Measurements from ENCODE around the gene FARP2.

FARP2 gene

GRCh38 chr2:241483305-241483704 is 127.2 kb downstream of the FARP2 start:
- TF ChIP-seq ZNF274 (IDR thresholded peaks at IDR 0.05; ENCODE audit: low read depth, low read length), result no peak
- H3K9ac ChIP-seq (ENCODE audit: insufficient read length, low read depth), result no peak overlapping the region
- no peak for DNase-seq (ENCODE audit: low read depth, low spot score)
- H3K9me3 ChIP-seq (ENCODE audit: insufficient read depth, low read length), result no peaks in the 10 kb centered on the region
- H3K4me1 ChIP-seq (ENCODE audit: insufficient read depth, insufficient read length), result peaks cover 2% of the 10 kb centered on the region
- H3K27me3 ChIP-seq (ENCODE audit: insufficient read depth, insufficient read length), result no peaks in the 10 kb centered on the region
- no peak overlapping the region for H3K4me3 ChIP-seq (ENCODE audit: insufficient read length, low read depth)
- peaks cover 5% of the 10 kb centered on the region for H3K36me3 ChIP-seq (ENCODE audit: insufficient read depth, insufficient read length, low read length)

- no peaks in the 10 kb centered on the region for H3K9me3 ChIP-seq (ENCODE audit: insufficient read depth, low read length)
- peaks cover 11% of the 10 kb centered on the region for H3K36me3 ChIP-seq (ENCODE audit: insufficient read depth, insufficient read length, low read length)
- TF ChIP-seq ZNF274 (IDR thresholded peaks at IDR 0.05; ENCODE audit: low read depth, low read length), result no peak
- TF ChIP-seq YY1 (IDR thresholded peaks at IDR 0.05; ENCODE audit: insufficient read depth, insufficient read length), result no peak
- TF ChIP-seq SUZ12 (IDR thresholded peaks at IDR 0.05; ENCODE audit: extremely low read depth, insufficient read depth, insufficient read length), result no peak
- H3K27me3 ChIP-seq (ENCODE audit: insufficient read depth, insufficient read length), result no peaks in the 10 kb centered on the region
- peaks cover 2% of the 10 kb centered on the region for H3K4me1 ChIP-seq (ENCODE audit: insufficient read depth, insufficient read length)
- H3K4me3 ChIP-seq (ENCODE audit: insufficient read length, low read depth), result no peak overlapping the region
- H3K9ac ChIP-seq (ENCODE audit: insufficient read length, low read depth), result no peak overlapping the region
- no peak for DNase-seq (ENCODE audit: low read depth, low spot score)
Observed at GRCh38 chr2:241485172-241485911, 129.3 kb downstream of the FARP2 start.

- H3K4me3 ChIP-seq (ENCODE audit: insufficient read length, low read depth), result no peak overlapping the region
- no peaks in the 10 kb centered on the region for H3K27me3 ChIP-seq (ENCODE audit: insufficient read depth, insufficient read length)
- H3K36me3 ChIP-seq (ENCODE audit: insufficient read depth, insufficient read length, low read length), result peaks cover 41% of the 10 kb centered on the region
- H3K9me3 ChIP-seq (ENCODE audit: insufficient read depth, low read length), result no peaks in the 10 kb centered on the region
- H3K9ac ChIP-seq (ENCODE audit: insufficient read length, low read depth), result no peak overlapping the region
- peaks cover 4% of the 10 kb centered on the region for H3K4me1 ChIP-seq (ENCODE audit: insufficient read depth, insufficient read length)
- no peak for DNase-seq (ENCODE audit: low read depth, low spot score)
- TF ChIP-seq YY1 (IDR thresholded peaks at IDR 0.05; ENCODE audit: insufficient read depth, insufficient read length) (no peak), SUZ12 (IDR thresholded peaks at IDR 0.05; ENCODE audit: extremely low read depth, insufficient read depth, insufficient read length) (no peak)
Observed at GRCh38 chr2:241489088-241489487, 133.0 kb downstream of the FARP2 start.

- Histone ChIP-seq H3K4me3 (ENCODE audit: insufficient read length, low read depth) (no peak overlapping the region), H3K9me3 (ENCODE audit: insufficient read depth, low read length) (no peaks in the 10 kb centered on the region), H3K27me3 (ENCODE audit: insufficient read depth, insufficient read length) (no peaks in the 10 kb centered on the region), H3K36me3 (ENCODE audit: insufficient read depth, insufficient read length, low read length) (peaks cover 50% of the 10 kb centered on the region), H3K9ac (ENCODE audit: insufficient read length, low read depth) (no peak overlapping the region), H3K4me1 (ENCODE audit: insufficient read depth, insufficient read length) (peaks cover 4% of the 10 kb centered on the region)
- TF ChIP-seq YY1 (IDR thresholded peaks at IDR 0.05; ENCODE audit: insufficient read depth, insufficient read length) (no peak), SUZ12 (IDR thresholded peaks at IDR 0.05; ENCODE audit: extremely low read depth, insufficient read depth, insufficient read length) (no peak), ZNF274 (IDR thresholded peaks at IDR 0.05; ENCODE audit: low read depth, low read length) (no peak)
- DNase-seq (ENCODE audit: low read depth, low spot score), result no peak
Observed at GRCh38 chr2:241489733-241490680, 133.9 kb downstream of the FARP2 start.

- Histone ChIP-seq H3K9me3 (ENCODE audit: insufficient read depth, low read length) (no peaks in the 10 kb centered on the region), H3K4me3 (ENCODE audit: insufficient read length, low read depth) (no peak overlapping the region), H3K36me3 (ENCODE audit: insufficient read depth, insufficient read length, low read length) (peaks cover 59% of the 10 kb centered on the region), H3K9ac (ENCODE audit: insufficient read length, low read depth) (no peak overlapping the region), H3K27me3 (ENCODE audit: insufficient read depth, insufficient read length) (no peaks in the 10 kb centered on the region), H3K4me1 (ENCODE audit: insufficient read depth, insufficient read length) (peaks cover 4% of the 10 kb centered on the region)
- no peak for TF ChIP-seq YY1 (IDR thresholded peaks at IDR 0.05; ENCODE audit: insufficient read depth, insufficient read length)
- TF ChIP-seq SUZ12 (IDR thresholded peaks at IDR 0.05; ENCODE audit: extremely low read depth, insufficient read depth, insufficient read length), result no peak
- TF ChIP-seq ZNF274 (IDR thresholded peaks at IDR 0.05; ENCODE audit: low read depth, low read length), result no peak
- no peak for DNase-seq (ENCODE audit: low read depth, low spot score)
Observed at GRCh38 chr2:241490825-241491506, 134.9 kb downstream of the FARP2 start.

- no peak for DNase-seq (ENCODE audit: low read depth, low spot score)
- Histone ChIP-seq H3K9ac (ENCODE audit: insufficient read length, low read depth) (no peak overlapping the region), H3K4me1 (ENCODE audit: insufficient read depth, insufficient read length) (peaks cover 4% of the 10 kb centered on the region), H3K27me3 (ENCODE audit: insufficient read depth, insufficient read length) (no peaks in the 10 kb centered on the region), H3K4me3 (ENCODE audit: insufficient read length, low read depth) (no peak overlapping the region), H3K36me3 (ENCODE audit: insufficient read depth, insufficient read length, low read length) (peaks cover 66% of the 10 kb centered on the region), H3K9me3 (ENCODE audit: insufficient read depth, low read length) (no peaks in the 10 kb centered on the region)
- TF ChIP-seq ZNF274 (IDR thresholded peaks at IDR 0.05; ENCODE audit: low read depth, low read length) (no peak), YY1 (IDR thresholded peaks at IDR 0.05; ENCODE audit: insufficient read depth, insufficient read length) (no peak), SUZ12 (IDR thresholded peaks at IDR 0.05; ENCODE audit: extremely low read depth, insufficient read depth, insufficient read length) (no peak)
Observed at GRCh38 chr2:241491549-241492173, 135.6 kb downstream of the FARP2 start.

Data from NT2/D1 (cell line).